Hepatocyte (in vitro differentiated cells): ENCODE data around the gene SLC40A1. TPM values are rescaled to one million over a fixed set of nuclear protein-coding genes. Genes with fewer than 3 reads are reported as not detected.

Source experiments
- DNase-seq: peaks from one replicate; pipeline ENCODE4 v3.0.0-alpha.2; 2016; ENCODE audit warnings: low spot score
- H2AFZ ChIP-seq: fragments of 200-600 bp; sonication (generic); 2 replicates; pipeline ENCODE4 v1.6.0; 2016; ENCODE audit warnings: antibody characterized with exemption, mild to moderate bottlenecking
- H3K27ac ChIP-seq: fragments of 200-600 bp; sonication (generic); 2 replicates; pipeline ENCODE4 v1.5.1; 2016; ENCODE audit warnings: mild to moderate bottlenecking
- H3K27me3 ChIP-seq: fragments of 200-600 bp; sonication (generic); 2 replicates; pipeline ENCODE4 v1.6.1; 2016
- H3K36me3 ChIP-seq: fragments of 200-600 bp; sonication (generic); replicated peaks from 2 replicates; pipeline ENCODE4 v1.5.1; 2016; ENCODE audit warnings: low read depth; ENCODE audit not compliant: insufficient read depth
- H3K4me1 ChIP-seq: fragments of 200-600 bp; sonication (generic); 2 replicates; pipeline ENCODE4 v1.5.1; 2016; ENCODE audit warnings: mild to moderate bottlenecking, moderate library complexity; ENCODE audit not compliant: insufficient read depth
- H3K4me2 ChIP-seq: fragments of 200-600 bp; sonication (generic); 2 replicates; pipeline ENCODE4 v1.6.0; 2016
- H3K4me3 ChIP-seq: fragments of 200-600 bp; sonication (generic); 2 replicates; pipeline ENCODE4 v1.5.1; 2016; ENCODE audit warnings: mild to moderate bottlenecking
- H3K79me2 ChIP-seq: fragments of 200-600 bp; sonication (generic); 2 replicates; pipeline ENCODE4 v1.6.0; 2017; ENCODE audit warnings: mild to moderate bottlenecking
- H3K9me2 ChIP-seq: fragments of 200-600 bp; sonication (generic); replicated peaks from 2 replicates; pipeline ENCODE4 v1.6.0; 2017; ENCODE audit warnings: mild to moderate bottlenecking; ENCODE audit not compliant: insufficient read depth
- H3K9me3 ChIP-seq: fragments of 200-600 bp; sonication (generic); 2 replicates; pipeline ENCODE4 v1.5.1; 2016; ENCODE audit warnings: low read depth, mild to moderate bottlenecking
- H4K20me1 ChIP-seq: fragments of 200-600 bp; sonication (generic); 2 replicates; pipeline ENCODE4 v1.6.0; 2016; ENCODE audit warnings: mild to moderate bottlenecking; ENCODE audit not compliant: insufficient read depth, poor library complexity, severe bottlenecking
- CTCF ChIP-seq: fragments of 200-600 bp; sonication (generic); IDR thresholded peaks from 2 replicates; pipeline ENCODE4 v1.5.1; 2016; ENCODE audit warnings: antibody characterized with exemption, mild to moderate bottlenecking; ENCODE audit not compliant: poor library complexity
- EZH2 ChIP-seq: fragments of 200-600 bp; sonication (generic); IDR thresholded peaks from 2 replicates; pipeline ENCODE4 v1.6.1; 2016; ENCODE audit warnings: antibody characterized with exemption, mild to moderate bottlenecking, borderline replicate concordance
- EZH2phosphoT487 ChIP-seq: fragments of 200-600 bp; sonication (generic); IDR thresholded peaks from one replicate; pipeline ENCODE4 v1.6.1; 2018; ENCODE audit warnings: antibody characterized with exemption, mild to moderate bottlenecking, low read depth, moderate library complexity; ENCODE audit not compliant: unreplicated experiment, severe bottlenecking
- WGBS: methylation state at CpG from one replicate; pipeline ENCODE4 v1.1.6; 2016; ENCODE audit warnings: low lambda C conversion rate; ENCODE audit errors: missing lambda C conversion rate; 5-methylcytosine and 5-hydroxymethylcytosine counted together
- polyA plus RNA-seq: library from polyadenylated mRNA; unstranded; fragments of >200 nt; fragmentation: Nextera tagmentation; extraction: Ambion mirVana; gene quantifications from 2 replicates; pipeline ENCODE4 v1.2.1, GENCODE V29; 2016
- total RNA-seq: library from RNA; depleted of rRNA; stranded (reverse); fragments of >200 nt; gene quantifications from 2 replicates; pipeline ENCODE4 v1.2.3, GENCODE V29; 2014

SLC40A1 gene
- total and polyA plus RNA-seq, 2 experiments from 2014 or later: 186 to 225 TPM

- no peak overlapping the region for H2AFZ ChIP-seq
- H3K79me2 ChIP-seq: no peaks in the 10 kb centered on the region
- peaks cover 16% of the 10 kb centered on the region for H3K4me1 ChIP-seq
- H3K27me3 ChIP-seq: no peaks in the 10 kb centered on the region
- no peak overlapping the region for H3K27ac ChIP-seq
- H3K4me2 ChIP-seq: no peak overlapping the region
- H4K20me1 ChIP-seq: no peaks in the 10 kb centered on the region
- WGBS: 83% methylated on average over 1 of the region's 1 CpG
- DNase-seq: no peak
- no peaks in the 10 kb centered on the region for H3K9me3 ChIP-seq
- no peaks in the 10 kb centered on the region for H3K9me2 ChIP-seq
- TF ChIP-seq CTCF (no peak), EZH2phosphoT487 (no peak), EZH2 (no peak)
- H3K36me3 ChIP-seq: no peaks in the 10 kb centered on the region
- no peak overlapping the region for H3K4me3 ChIP-seq
Observed at GRCh38 chr2:189527812-189528592, 52.6 kb downstream of the SLC40A1 start.

DNA sequence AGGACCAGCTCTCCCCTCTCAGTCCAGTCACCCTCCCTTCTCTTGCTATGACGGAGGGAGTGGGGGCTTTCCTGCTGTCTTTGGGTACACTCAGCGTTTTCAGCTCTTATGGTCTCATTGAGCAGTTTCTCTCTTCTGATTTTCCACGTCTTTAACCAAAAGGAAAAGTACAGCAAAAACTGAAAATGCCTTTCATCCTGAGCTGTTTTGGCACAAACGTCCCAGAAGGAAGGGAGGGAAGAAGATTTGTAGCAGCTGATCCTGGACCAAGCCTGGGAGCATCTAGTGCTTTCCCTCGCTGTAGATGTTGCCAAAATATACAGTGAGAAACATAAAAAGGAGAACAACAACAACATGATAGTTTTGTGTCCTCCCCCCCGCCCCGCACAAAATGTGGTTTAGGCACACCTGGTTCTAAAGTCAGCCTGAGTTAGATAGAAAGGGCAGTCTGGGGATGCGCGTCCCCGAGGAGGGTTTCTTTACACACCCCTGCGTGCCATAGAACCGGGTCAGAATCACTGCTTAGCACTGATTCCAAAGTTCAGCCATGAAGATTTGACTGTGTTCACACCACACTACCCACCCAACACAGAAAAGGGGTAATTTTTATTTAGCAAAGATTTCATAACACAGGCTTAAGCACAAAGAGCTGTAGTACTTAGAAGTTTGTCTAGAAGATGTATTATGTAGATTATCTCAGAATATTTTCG is 53.4 kb downstream of the SLC40A1 start:
- TF ChIP-seq EZH2phosphoT487 (no peak), EZH2 (no peak), CTCF (no peak)
- Histone ChIP-seq H3K4me3 (no peak overlapping the region), H3K27me3 (no peaks in the 10 kb centered on the region), H3K4me2 (no peak overlapping the region), H4K20me1 (no peaks in the 10 kb centered on the region), H3K36me3 (no peaks in the 10 kb centered on the region), H3K9me3 (no peaks in the 10 kb centered on the region), H3K4me1 (peaks cover 20% of the 10 kb centered on the region), H3K79me2 (no peaks in the 10 kb centered on the region), H2AFZ (peak overlapping the region; percentile 11), H3K27ac (no peak overlapping the region), H3K9me2 (no peaks in the 10 kb centered on the region)
- WGBS: 80% methylated on average over 13 of the region's 13 CpGs
- no peak for DNase-seq

GRCh38 chr2:189526241-189526640 is 54.3 kb downstream of the SLC40A1 start:
- Histone ChIP-seq H2AFZ (no peak overlapping the region), H4K20me1 (no peaks in the 10 kb centered on the region), H3K4me1 (peaks cover 30% of the 10 kb centered on the region), H3K27me3 (no peaks in the 10 kb centered on the region), H3K4me2 (no peak overlapping the region), H3K4me3 (no peak overlapping the region), H3K79me2 (no peaks in the 10 kb centered on the region), H3K27ac (no peak overlapping the region), H3K36me3 (no peaks in the 10 kb centered on the region), H3K9me2 (no peaks in the 10 kb centered on the region), H3K9me3 (no peaks in the 10 kb centered on the region)
- WGBS: 99% methylated on average over 2 of the region's 2 CpGs
- DNase-seq: no peak
- TF ChIP-seq CTCF (no peak), EZH2phosphoT487 (no peak), EZH2 (no peak)
